SK-N-SH (cell line): Measurements from ENCODE around the gene KBTBD4. TPM values are rescaled to one million over a fixed set of nuclear protein-coding genes. Genes with fewer than 3 reads are reported as not detected.
A peak's percentile ranks its signal among the peaks of the same experiment; 100 is the strongest.

ENCODE experiments used
- CTCF ChIA-PET: fragments of 300-600, 350-600 bp; formaldehyde crosslinking; extraction: SDS; loops from one replicate; lab custom pipeline; 2021; lab: Yijun Ruan, JAX
- POLR2A ChIA-PET: fragments of 350-600 bp; sonication (Branson Sonifier 250); formaldehyde crosslinking; extraction: SDS; loops from one replicate; lab custom pipeline; 2020; ENCODE audit warnings: antibody characterized with exemption, inconsistent platforms; lab: Yijun Ruan, JAX
- DNase-seq: peaks from one replicate; pipeline ENCODE4 v3.0.0; 2012
- H2AFZ ChIP-seq: fragments of 200-600 bp; sonication (generic); 2 replicates; pipeline ENCODE4 v1.8.1; 2016; ENCODE audit warnings: antibody characterized with exemption, mild to moderate bottlenecking, low read depth
- H3F3A ChIP-seq: fragments of 200-600 bp; sonication (generic); replicated peaks from 2 replicates; pipeline ENCODE3; 2016; ENCODE audit warnings: antibody characterized with exemption, mild to moderate bottlenecking; ENCODE audit not compliant: insufficient read depth
- H3K27ac ChIP-seq, 2 experiments: fragments of 200-500 bp in 1 of 2; fragments of 200-600 bp in 1 of 2; sonication (Bioruptor generic) in 1 of 2; sonication (generic), shearing (Covaris generic) in 1 of 2; 2 replicates each; pipeline versions ENCODE4 v1.5.1 to v1.6.1; 2014 to 2016; ENCODE audit warnings: low read depth in 2 of 2, inconsistent platforms in 1 of 2, low read length in 1 of 2, mild to moderate bottlenecking in 1 of 2, mixed read lengths in 1 of 2
- H3K27me3 ChIP-seq: fragments of 200-600 bp; sonication (generic), shearing (Covaris generic); 2 replicates; pipeline ENCODE4 v1.6.1; 2016; ENCODE audit warnings: mixed run types; ENCODE audit not compliant: insufficient read depth
- H3K36me3 ChIP-seq, 2 experiments: fragments of 200-500 bp in 1 of 2; fragments of 200-600 bp in 1 of 2; sonication (Bioruptor generic) in 1 of 2; sonication (generic) in 1 of 2; replicated peaks in 1 of 2; 2 replicates each; pipeline versions ENCODE3 to v1.5.1; 2014 to 2016; ENCODE audit warnings: low read length in 1 of 2, mild to moderate bottlenecking in 1 of 2; ENCODE audit not compliant: insufficient read depth in 2 of 2, control insufficient read depth in 1 of 2
- H3K4me1 ChIP-seq, 2 experiments: fragments of 200-500 bp in 1 of 2; fragments of 200-600 bp in 1 of 2; sonication (Bioruptor generic) in 1 of 2; sonication (generic), shearing (Covaris generic) in 1 of 2; 2 replicates each; pipeline versions ENCODE4 v1.5.1 to v1.6.1; 2014 to 2016; ENCODE audit warnings: low read depth in 1 of 2, low read length in 1 of 2, mixed run types in 1 of 2; ENCODE audit not compliant: insufficient read depth in 2 of 2, control insufficient read depth in 1 of 2
- H3K4me2 ChIP-seq: fragments of 200-600 bp; sonication (generic), shearing (Covaris generic); 2 replicates; pipeline ENCODE4 v1.6.1; 2017; ENCODE audit warnings: mixed run types
- H3K4me3 ChIP-seq, 2 experiments: fragments of 200-500 bp in 1 of 2; fragments of 200-600 bp in 1 of 2; sonication (Bioruptor generic) in 1 of 2; sonication (generic), shearing (Covaris generic) in 1 of 2; 2 replicates each; pipeline versions ENCODE4 v1.5.1 to v1.8.1; 2014 to 2016; ENCODE audit warnings: low read depth in 2 of 2, inconsistent platforms in 1 of 2, low read length in 1 of 2, mild to moderate bottlenecking in 1 of 2, mixed read lengths in 1 of 2, moderate library complexity in 1 of 2
- H3K79me2 ChIP-seq: fragments of 200-600 bp; sonication (generic); 2 replicates; pipeline ENCODE4 v1.8.1; 2017; ENCODE audit warnings: mild to moderate bottlenecking; ENCODE audit not compliant: insufficient read depth
- H3K9ac ChIP-seq: fragments of 200-600 bp; sonication (generic); 2 replicates; pipeline ENCODE4 v1.6.1; 2017; ENCODE audit warnings: mixed run types
- H3K9me2 ChIP-seq: fragments of 200-600 bp; sonication (generic); 2 replicates; pipeline ENCODE4 v1.6.1; 2017; ENCODE audit warnings: mixed run types
- H3K9me3 ChIP-seq: fragments of 200-600 bp; sonication (generic); 2 replicates; pipeline ENCODE4 v1.6.1; 2017; ENCODE audit warnings: mixed run types, mild to moderate bottlenecking, moderate library complexity
- H4K20me1 ChIP-seq: fragments of 200-600 bp; sonication (generic); 2 replicates; pipeline ENCODE4 v1.6.1; 2017; ENCODE audit warnings: mild to moderate bottlenecking, mixed run types; ENCODE audit not compliant: insufficient read depth
- CTCF ChIP-seq: fragments of 200-600 bp; sonication (generic); IDR thresholded peaks from 2 replicates; pipeline ENCODE4 v1.6.1; 2017; ENCODE audit warnings: antibody characterized with exemption, mild to moderate bottlenecking, moderate library complexity
- ELF1 ChIP-seq: IDR thresholded peaks from 2 replicates; pipeline ENCODE4 v1.4.0; 2012
- EP300 ChIP-seq, 2 experiments: IDR thresholded peaks; 2 replicates each; pipeline versions ENCODE4 v1.4.0 to v1.6.1; 2012; ENCODE audit warnings: borderline replicate concordance in 1 of 2, low read depth in 1 of 2, low read length in 1 of 2
- EZH2phosphoT487 ChIP-seq: fragments of 200-600 bp; sonication (generic); IDR thresholded peaks from 2 replicates; pipeline ENCODE4 v1.6.1; 2017; ENCODE audit warnings: low read depth, mixed run types, mild to moderate bottlenecking, antibody characterized with exemption, moderate library complexity, borderline replicate concordance
- MAX ChIP-seq: IDR thresholded peaks from 2 replicates; pipeline ENCODE4 v1.4.0; 2012; ENCODE audit warnings: low read depth
- MXI1 ChIP-seq: IDR thresholded peaks from 2 replicates; pipeline ENCODE4 v1.6.1; 2012; ENCODE audit warnings: mild to moderate bottlenecking, low read depth, low read length, improper control_type of control experiment
- NRF1 ChIP-seq: IDR thresholded peaks from 2 replicates; pipeline ENCODE4 v1.6.1; 2012; ENCODE audit warnings: low read depth, mild to moderate bottlenecking, low read length
- PBX3 ChIP-seq: IDR thresholded peaks from 2 replicates; pipeline ENCODE4; 2012
- POLR2AphosphoS5 ChIP-seq: IDR thresholded peaks from 2 replicates; pipeline ENCODE4 v1.6.1; 2012; ENCODE audit warnings: low read depth, low read length
- RCOR1 ChIP-seq: fragments of 150-350 bp; IDR thresholded peaks from 2 replicates; pipeline ENCODE4 v1.6.1; 2017; ENCODE audit warnings: antibody characterized with exemption, low read length
- REST ChIP-seq: IDR thresholded peaks from 2 replicates; pipeline ENCODE4 v1.6.1; 2012; ENCODE audit warnings: mild to moderate bottlenecking, low read depth, low read length, moderate library complexity
- RXRA ChIP-seq: IDR thresholded peaks from 2 replicates; pipeline ENCODE4 v1.4.0; 2012; ENCODE audit warnings: low read depth, mild to moderate bottlenecking, borderline replicate concordance
- SMC3 ChIP-seq: IDR thresholded peaks from 2 replicates; pipeline ENCODE4 v1.6.1; 2012; ENCODE audit warnings: low read depth, low read length, improper control_type of control experiment
- TAF1 ChIP-seq: IDR thresholded peaks from 2 replicates; pipeline ENCODE4 v1.6.1; 2012; ENCODE audit warnings: low read depth, mild to moderate bottlenecking, low read length, moderate library complexity, borderline replicate concordance
- TCF12 ChIP-seq: IDR thresholded peaks from 2 replicates; pipeline ENCODE4 v1.4.0; 2012
- YY1 ChIP-seq: IDR thresholded peaks from 2 replicates; pipeline ENCODE4 v1.4.0; 2012; ENCODE audit warnings: low read depth, mild to moderate bottlenecking
- WGBS: methylation state at CpG from one replicate; pipeline ENCODE4 v1.1.6; 2017; ENCODE audit warnings: low lambda C conversion rate; 5-methylcytosine and 5-hydroxymethylcytosine counted together
- polyA plus RNA-seq, 3 experiments: library from polyadenylated mRNA; depleted of rRNA; stranded (reverse); fragments of >200 nt; gene quantifications; 2 replicates each; pipeline ENCODE4 v1.2.3, GENCODE V29; 2012

Gene KBTBD4
- polyA plus RNA-seq, 1 of the 3 experiments (the other 2 are of a cell fraction), result 16.8 TPM

- no peaks in the 10 kb centered on the region for H3K9me3 ChIP-seq
- no peak overlapping the region for H3K9ac ChIP-seq
- H3K36me3 ChIP-seq, result no peaks in the 10 kb centered on the region
- peak in 1 of 2 experiments; percentile 53; a peak in 1 of 4 replicates for TF ChIP-seq EP300 (IDR thresholded peaks at IDR 0.05; ENCODE audit: borderline replicate concordance in 1 of 2, low read depth in 1 of 2, low read length in 1 of 2)
- TF ChIP-seq PBX3, result peak; percentile 34; the same call in 1 of the 2 replicates
- TF ChIP-seq TCF12, result peak; percentile 81
- TF ChIP-seq REST, result peak; percentile 43; the same call in 1 of the 2 replicates
- TF ChIP-seq NRF1, result no peak
- TF ChIP-seq SMC3, result no peak
- TF ChIP-seq, all 33 proteins: peak for 4
- WGBS, result 50% methylated on average over 6 of the region's 7 CpGs
- no peaks in the 10 kb centered on the region for H4K20me1 ChIP-seq
- POLR2A ChIA-PET, result interaction anchor here (0.6 to 1.7 kb wide), 5 partner anchors 12 to 108 kb away, joined by 3 to 7 read pairs (median 3); partner anchors contain the start of genes AGBL2, KBTBD4 and NDUFS3
- H3K4me3 ChIP-seq, result no peak overlapping the region
- H3K27me3 ChIP-seq, result no peaks in the 10 kb centered on the region
- peaks cover 10 to 20% of the 10 kb centered on the region in 2 experiments; a peak in 1 of 4 replicates for H3K4me1 ChIP-seq
- CTCF ChIA-PET, result interaction anchor here (1.4 to 2.6 kb wide), 5 partner anchors 9 to 233 kb away, joined by 3 to 18 read pairs (median 4); partner anchors contain the start of genes C1QTNF4 and CELF1
- no peaks in the 10 kb centered on the region for H3K9me2 ChIP-seq
- no peaks in the 10 kb centered on the region for H3K79me2 ChIP-seq
- H3K27ac ChIP-seq, result peak overlapping the region; percentile 41 to 68; a peak in 3 of 4 replicates
- no peak overlapping the region for H2AFZ ChIP-seq
- peak overlapping the region; percentile 13; the same call in 1 of the 2 replicates for H3K4me2 ChIP-seq
- H3F3A ChIP-seq, result peaks cover 5% of the 10 kb centered on the region
- DNase-seq, result no peak
These were observed 28.6 kb upstream of the KBTBD4 start for GRCh38 chr11:47607380-47607779.

- POLR2A ChIA-PET, result interaction anchor here (0.6 to 1.7 kb wide), 4 partner anchors 23 to 108 kb away, joined by 3 to 7 read pairs (median 4); partner anchors contain the start of genes AGBL2, KBTBD4 and NDUFS3
- CTCF ChIA-PET, result interaction anchor here (1.4 to 2.6 kb wide), 3 partner anchors 10 to 232 kb away, joined by 4 to 18 read pairs (median 6); no protein-coding TSS in a partner anchor
- no peak overlapping the region for H2AFZ ChIP-seq
- TF ChIP-seq ELF1, result no peak
- no peak for TF ChIP-seq YY1
- TF ChIP-seq CTCF, result no peak
- TF ChIP-seq EZH2phosphoT487, result no peak
- no peak for TF ChIP-seq RCOR1
- no peak for TF ChIP-seq TAF1
- TF ChIP-seq MAX, result no peak
- no peak for TF ChIP-seq RXRA
- TF ChIP-seq TCF12, result no peak
- TF ChIP-seq MXI1, result no peak
- TF ChIP-seq EP300 (IDR thresholded peaks at IDR 0.05; ENCODE audit: borderline replicate concordance in 1 of 2, low read depth in 1 of 2, low read length in 1 of 2), result no peak
- no peak for TF ChIP-seq POLR2AphosphoS5
These were observed 28.0 kb upstream of the KBTBD4 start for GRCh38 chr11:47606731-47607130.

More at GRCh38 chr11:47606731-47607130, 28.0 kb upstream of the KBTBD4 start:
- 39% methylated on average over 4 of the region's 5 CpGs for WGBS
- H3K9me3 ChIP-seq, result no peaks in the 10 kb centered on the region
- H3K4me2 ChIP-seq, result peak overlapping the region; percentile 13; the same call in 1 of the 2 replicates
- peaks cover 10 to 20% of the 10 kb centered on the region in 2 experiments; a peak in 1 of 4 replicates for H3K4me1 ChIP-seq
- no peaks in the 10 kb centered on the region for H3K27me3 ChIP-seq
- H3F3A ChIP-seq, result peaks cover 5% of the 10 kb centered on the region
- no peak overlapping the region for H3K9ac ChIP-seq
- DNase-seq, result no peak
- no peaks in the 10 kb centered on the region for H3K9me2 ChIP-seq
- no peaks in the 10 kb centered on the region for H3K79me2 ChIP-seq
- H3K27ac ChIP-seq, result peak overlapping the region; percentile 41 to 68; a peak in 3 of 4 replicates
- H4K20me1 ChIP-seq, result no peaks in the 10 kb centered on the region
- H3K36me3 ChIP-seq, result no peaks in the 10 kb centered on the region
- no peak overlapping the region for H3K4me3 ChIP-seq
